Astrocyte (in vitro differentiated cells and primary cell): Measurements from ENCODE around the gene TTC23L. TPM values are rescaled to one million over a fixed set of nuclear protein-coding genes. Genes with fewer than 3 reads are reported as not detected.

Experiments used
- DNase-seq: peaks from one replicate; pipeline ENCODE4 v3.0.0-alpha.2; 2010; ENCODE audit warnings: low read depth
- FAIRE-seq: peaks from 2 replicates; lab custom pipeline; 2011; peaks lifted over from hg19 to GRCh38; lab: Jason Lieb, UNC
- H2AFZ ChIP-seq: 2 replicates; pipeline ENCODE4 v1.6.0; 2012; ENCODE audit warnings: low read depth, low read length, inconsistent platforms
- H3K27ac ChIP-seq: 2 replicates; pipeline ENCODE4 v1.5.1; 2011; ENCODE audit warnings: low read depth, low read length, inconsistent platforms
- H3K27me3 ChIP-seq: 2 replicates; pipeline ENCODE4 v1.6.0; 2011; ENCODE audit warnings: low read length, inconsistent platforms; ENCODE audit not compliant: insufficient read depth
- H3K36me3 ChIP-seq: 2 replicates; pipeline ENCODE4 v1.5.1; 2011; ENCODE audit warnings: low read length, inconsistent platforms; ENCODE audit not compliant: insufficient read depth
- H3K4me1 ChIP-seq: 2 replicates; pipeline ENCODE4 v1.5.1; 2011; ENCODE audit warnings: low read length, inconsistent platforms; ENCODE audit not compliant: insufficient read depth
- H3K4me2 ChIP-seq: 2 replicates; pipeline ENCODE4 v1.6.0; 2012; ENCODE audit warnings: low read length, inconsistent platforms
- H3K4me3 ChIP-seq: 2 replicates; pipeline ENCODE4 v1.5.1; 2011; ENCODE audit warnings: low read depth, mild to moderate bottlenecking, low read length, inconsistent platforms; ENCODE audit not compliant: insufficient read depth
- H3K79me2 ChIP-seq: 2 replicates; pipeline ENCODE4 v1.6.0; 2012; ENCODE audit warnings: mild to moderate bottlenecking, low read length, inconsistent platforms; ENCODE audit not compliant: insufficient read depth
- H3K9ac ChIP-seq: 2 replicates; pipeline ENCODE4 v1.6.0; 2012; ENCODE audit warnings: mild to moderate bottlenecking, low read length, inconsistent platforms
- H3K9me3 ChIP-seq: 2 replicates; pipeline ENCODE4 v1.5.1; 2012; ENCODE audit warnings: low read depth, mild to moderate bottlenecking, low read length, inconsistent platforms; ENCODE audit not compliant: insufficient read depth
- H4K20me1 ChIP-seq: 2 replicates; pipeline ENCODE4 v1.6.0; 2012; ENCODE audit warnings: low read length, inconsistent platforms; ENCODE audit not compliant: insufficient read depth
- H3K27ac Mint-ChIP-seq: one replicate; pipeline ENCODE4 v1.8.0; 2021; ENCODE audit warnings: mild to moderate bottlenecking, mixed read lengths; ENCODE audit not compliant: unreplicated experiment
- H3K27me3 Mint-ChIP-seq: one replicate; pipeline ENCODE4 v1.8.0; 2021; ENCODE audit warnings: low read depth, mixed read lengths; ENCODE audit not compliant: unreplicated experiment
- H3K36me3 Mint-ChIP-seq: one replicate; pipeline ENCODE4 v1.8.0; 2021; ENCODE audit warnings: low read depth, mixed read lengths; ENCODE audit not compliant: unreplicated experiment
- H3K4me1 Mint-ChIP-seq: one replicate; pipeline ENCODE4 v1.8.0; 2021; ENCODE audit warnings: low read depth, mixed read lengths; ENCODE audit not compliant: unreplicated experiment
- H3K4me3 Mint-ChIP-seq: one replicate; pipeline ENCODE4 v1.8.0; 2021; ENCODE audit warnings: mild to moderate bottlenecking, moderate library complexity, mixed read lengths; ENCODE audit not compliant: unreplicated experiment
- H3K9me3 Mint-ChIP-seq: one replicate; pipeline ENCODE4 v1.8.0; 2021; ENCODE audit warnings: mild to moderate bottlenecking, mixed read lengths; ENCODE audit not compliant: unreplicated experiment
- CTCF ChIP-seq: IDR thresholded peaks from 2 replicates; pipeline ENCODE4 v1.5.1; 2011; ENCODE audit warnings: low read depth, mild to moderate bottlenecking, inconsistent platforms, low read length, moderate library complexity; ENCODE audit not compliant: insufficient read depth
- EZH2 ChIP-seq: IDR thresholded peaks from 2 replicates; pipeline ENCODE4 v1.6.1; 2012; ENCODE audit warnings: mild to moderate bottlenecking, low read length, inconsistent platforms; ENCODE audit not compliant: insufficient read depth
- total RNA-seq: library from RNA; stranded (reverse); gene quantifications from 2 replicates; pipeline ENCODE4 v1.2.1, GENCODE V29; 2021

TTC23L gene
- total RNA-seq, 1 donor from 2014 or later, result 0.16 TPM

DNA sequence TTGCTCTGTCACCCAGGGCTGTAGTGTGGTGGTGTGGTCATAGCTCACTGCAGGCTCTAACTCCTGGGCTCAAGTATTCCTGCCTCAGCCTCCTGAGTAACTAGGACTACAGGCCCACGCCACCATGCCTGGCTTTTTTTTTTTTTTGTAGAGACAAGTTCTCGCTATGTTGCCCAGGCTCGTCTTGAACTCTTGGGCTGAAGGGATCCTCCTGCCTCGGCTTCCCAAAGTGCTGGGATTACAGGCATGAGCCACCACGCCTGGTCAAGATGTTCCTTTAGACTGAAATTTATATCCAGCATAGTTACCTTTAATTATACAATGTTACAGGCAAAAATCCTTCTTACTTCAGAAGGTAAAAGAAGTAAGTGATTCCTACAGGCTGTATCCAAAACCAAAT lies 88.8 kb downstream of the TTC23L start:
- Histone ChIP-seq H2AFZ (no peak overlapping the region), H3K4me1 (peaks cover 18% of the 10 kb centered on the region), H3K36me3 (peaks cover 25% of the 10 kb centered on the region), H4K20me1 (peaks cover 20% of the 10 kb centered on the region), H3K9ac (no peak overlapping the region), H3K9me3 (no peaks in the 10 kb centered on the region), H3K4me2 (no peak overlapping the region), H3K4me3 (no peak overlapping the region), H3K27me3 (no peaks in the 10 kb centered on the region), H3K79me2 (peaks cover 49% of the 10 kb centered on the region), H3K27ac (no peak overlapping the region)
- no peak for DNase-seq
- peaks cover 5% of the 10 kb centered on the region for H3K36me3 Mint-ChIP-seq
- H3K4me1 Mint-ChIP-seq, result peaks cover 25% of the 10 kb centered on the region
- H3K9me3 Mint-ChIP-seq, result no peaks in the 10 kb centered on the region
- H3K27ac Mint-ChIP-seq, result peak overlapping the region; percentile 24
- no peaks in the 10 kb centered on the region for H3K27me3 Mint-ChIP-seq
- TF ChIP-seq EZH2, result no peak
- no peak for TF ChIP-seq CTCF
- no peak for FAIRE-seq
- H3K4me3 Mint-ChIP-seq, result no peak overlapping the region

- peaks cover 25% of the 10 kb centered on the region for H3K4me1 Mint-ChIP-seq
- H3K9ac ChIP-seq, result no peak overlapping the region
- peaks cover 17% of the 10 kb centered on the region for H3K4me1 ChIP-seq
- H3K4me3 Mint-ChIP-seq, result no peak overlapping the region
- TF ChIP-seq EZH2 (no peak), CTCF (no peak)
- H3K79me2 ChIP-seq, result peaks cover 54% of the 10 kb centered on the region
- FAIRE-seq, result no peak
- H3K4me2 ChIP-seq, result no peak overlapping the region
- no peak overlapping the region for H3K4me3 ChIP-seq
- H3K9me3 Mint-ChIP-seq, result no peaks in the 10 kb centered on the region
- no peak overlapping the region for H3K27ac ChIP-seq
- no peaks in the 10 kb centered on the region for H3K27me3 ChIP-seq
- H3K36me3 Mint-ChIP-seq, result peaks cover 5% of the 10 kb centered on the region
- peaks cover 25% of the 10 kb centered on the region for H3K36me3 ChIP-seq
- peaks cover 21% of the 10 kb centered on the region for H4K20me1 ChIP-seq
- H3K27ac Mint-ChIP-seq, result no peak overlapping the region
- no peak overlapping the region for H2AFZ ChIP-seq
- H3K9me3 ChIP-seq, result no peaks in the 10 kb centered on the region
- no peaks in the 10 kb centered on the region for H3K27me3 Mint-ChIP-seq
- no peak for DNase-seq
Measured at GRCh38 chr5:34928267-34928666, 89.3 kb downstream of the TTC23L start.

GRCh38 chr5:34929134-34929719 lies 90.3 kb downstream of the TTC23L start, which contains the start of gene DNAJC21:
Gene DNAJC21, plus strand, starts transcription at chr5:34929559. Its CDS starts 261 bp downstream, at chr5:34929820.
- H4K20me1 ChIP-seq, result peaks cover 31% of the 10 kb centered on the region
- H3K9ac ChIP-seq, result peak within 1 kb of the TSS; percentile 91
- peak within 1 kb of the TSS; percentile 88 for H3K4me3 Mint-ChIP-seq
- peaks cover 8% of the 10 kb centered on the region for H3K4me1 ChIP-seq
- H3K4me3 ChIP-seq, result peak within 1 kb of the TSS; percentile 90
- no peak for TF ChIP-seq CTCF
- no peak for TF ChIP-seq EZH2
- no peaks in the 10 kb centered on the region for H3K9me3 Mint-ChIP-seq
- H3K79me2 ChIP-seq, result peaks cover 60% of the 10 kb centered on the region
- H3K36me3 ChIP-seq, result peaks cover 27% of the 10 kb centered on the region
- peak within 1 kb of the TSS; percentile 88 for H3K4me2 ChIP-seq
- H3K9me3 ChIP-seq, result no peaks in the 10 kb centered on the region
- peak within 1 kb of the TSS; percentile 77 for H2AFZ ChIP-seq
- DNase-seq, result peak; percentile 92
- peaks cover 16% of the 10 kb centered on the region for H3K4me1 Mint-ChIP-seq
- H3K36me3 Mint-ChIP-seq, result peaks cover 3% of the 10 kb centered on the region
- FAIRE-seq, result no peak
- H3K27me3 Mint-ChIP-seq, result no peaks in the 10 kb centered on the region
- H3K27ac ChIP-seq, result peak within 1 kb of the TSS; percentile 79
- no peaks in the 10 kb centered on the region for H3K27me3 ChIP-seq
- H3K27ac Mint-ChIP-seq, result peak within 1 kb of the TSS; percentile 91
